ENCODE measurements around the gene SEC63.
"Not testable (repeated sequence)": the region's sequence is repeated elsewhere in the genome, so short reads cannot be mapped to it uniquely, and the experiment has no call there.

Gene SEC63

DNA sequence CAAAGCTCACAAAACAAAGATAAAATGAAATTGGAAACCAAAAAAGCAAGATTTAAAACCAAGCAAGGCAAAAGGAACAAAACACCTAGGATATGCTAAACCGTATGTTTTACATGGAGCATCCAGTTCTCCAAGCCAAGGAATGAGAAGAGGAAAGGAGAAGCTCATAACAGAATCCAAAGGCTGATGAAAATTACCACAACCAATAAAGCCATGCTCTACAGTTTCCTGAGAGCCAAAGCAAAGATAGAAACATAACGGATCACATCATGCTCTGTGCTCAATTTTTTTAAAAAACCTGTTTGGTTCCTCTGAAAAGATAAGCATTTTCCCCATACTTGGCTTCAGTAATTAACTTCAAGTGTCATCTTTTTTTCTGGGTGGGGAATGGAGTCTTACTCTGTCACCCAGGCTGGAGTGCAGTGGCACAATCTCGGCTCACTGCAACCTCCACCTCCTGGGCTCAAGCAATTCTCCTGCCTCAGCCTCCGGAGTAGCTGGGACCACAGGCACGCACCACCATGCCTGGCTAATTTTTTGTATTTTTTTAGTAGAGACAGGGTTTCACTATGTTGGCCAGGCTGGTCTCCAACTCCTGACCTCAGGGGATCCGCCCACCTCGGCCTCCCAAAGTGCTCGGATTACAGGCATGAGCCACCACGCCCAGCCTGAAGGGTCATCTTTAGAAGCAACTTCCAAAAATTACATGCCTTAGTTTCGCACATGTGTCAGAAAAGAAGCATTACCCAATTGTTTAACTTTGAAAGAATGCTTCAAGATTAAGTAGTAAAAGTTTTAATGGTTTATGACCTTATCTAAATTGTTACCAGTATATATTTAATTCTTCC is 31.1 kb downstream of the SEC63 start:
- peak; percentile 7 for DNase-seq

DNA sequence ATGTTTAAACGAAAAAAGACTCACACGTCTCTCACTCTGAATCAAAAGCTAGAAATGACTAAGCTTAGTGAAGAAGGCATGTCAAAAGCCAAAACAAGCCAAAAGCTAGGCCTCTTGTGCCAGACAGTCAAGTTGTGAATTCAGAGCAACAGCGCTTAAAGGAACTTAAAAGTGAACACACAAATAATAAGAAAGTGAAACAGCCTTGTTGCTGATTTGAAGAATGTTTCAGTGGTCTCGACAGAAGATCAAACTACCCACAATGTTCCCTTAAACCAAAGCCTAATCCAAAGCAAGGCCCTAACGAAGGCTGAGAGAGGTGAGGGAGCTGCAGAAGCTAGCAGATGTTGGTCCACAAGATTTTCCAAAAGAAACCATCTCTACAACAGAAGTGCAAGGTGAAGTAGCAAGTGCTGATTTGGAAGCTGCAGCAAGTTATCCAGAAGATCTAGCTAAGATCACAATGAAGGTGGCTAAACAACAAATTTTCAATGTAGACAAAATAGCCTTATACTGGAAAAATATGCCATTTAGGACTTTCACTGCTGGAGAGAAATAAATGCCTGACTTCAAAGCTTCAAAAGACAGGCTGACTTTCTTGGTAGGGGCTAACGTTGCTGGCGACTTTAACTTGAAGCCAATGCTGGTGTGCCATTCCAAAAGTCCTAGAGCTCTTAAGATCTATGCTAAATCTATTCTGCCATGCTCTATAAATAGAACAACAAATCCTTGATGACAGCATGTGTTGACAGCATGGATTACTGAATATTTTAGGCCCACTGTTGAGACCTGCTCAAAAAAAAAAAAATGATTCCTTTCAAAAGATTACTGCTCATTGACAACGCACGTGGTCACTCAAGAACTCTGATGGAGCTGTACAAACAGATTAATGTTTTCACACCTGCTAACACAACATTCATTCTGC is 40.3 kb downstream of the SEC63 start:
- DNase-seq, result no peak

DNA sequence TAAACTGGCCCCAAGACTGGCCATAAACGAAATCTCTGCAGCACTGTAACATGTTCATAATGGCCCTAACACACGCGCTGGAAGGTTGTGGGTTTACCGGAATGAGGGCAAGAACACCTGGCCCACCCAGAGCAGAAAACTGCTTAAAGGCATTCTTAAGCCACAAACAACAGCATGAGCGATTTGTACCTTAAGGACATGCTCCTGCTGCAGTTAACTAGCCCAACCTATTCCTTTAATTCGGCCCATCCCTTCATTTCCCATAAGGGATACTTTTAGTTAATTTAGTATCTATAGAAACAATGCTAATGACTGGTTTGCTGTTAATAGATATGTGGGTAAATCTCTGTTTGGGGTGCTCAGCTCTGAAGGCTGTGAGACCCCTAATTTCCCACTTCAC is 41.0 kb downstream of the SEC63 start:
- not testable (repeated sequence) for DNase-seq

DNA sequence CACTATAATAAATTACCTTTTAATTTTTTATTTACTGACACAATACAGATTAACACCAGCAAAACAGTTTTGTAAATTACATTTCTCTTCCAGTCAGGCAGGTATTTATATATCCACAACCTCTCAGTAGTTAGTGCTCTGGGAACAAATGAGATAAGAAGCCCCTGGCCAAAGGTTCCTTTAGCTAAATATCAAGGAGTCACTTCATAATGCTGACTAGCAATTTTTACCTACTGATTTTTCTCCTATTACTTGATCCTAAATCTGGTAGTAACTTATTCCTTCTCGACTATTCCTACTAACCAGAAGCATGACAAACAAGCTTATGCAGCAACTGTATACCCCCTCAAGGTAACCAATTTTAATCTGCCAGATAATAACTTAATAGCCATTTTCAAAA is 46.3 kb downstream of the SEC63 start:
- no peak for DNase-seq

DNA sequence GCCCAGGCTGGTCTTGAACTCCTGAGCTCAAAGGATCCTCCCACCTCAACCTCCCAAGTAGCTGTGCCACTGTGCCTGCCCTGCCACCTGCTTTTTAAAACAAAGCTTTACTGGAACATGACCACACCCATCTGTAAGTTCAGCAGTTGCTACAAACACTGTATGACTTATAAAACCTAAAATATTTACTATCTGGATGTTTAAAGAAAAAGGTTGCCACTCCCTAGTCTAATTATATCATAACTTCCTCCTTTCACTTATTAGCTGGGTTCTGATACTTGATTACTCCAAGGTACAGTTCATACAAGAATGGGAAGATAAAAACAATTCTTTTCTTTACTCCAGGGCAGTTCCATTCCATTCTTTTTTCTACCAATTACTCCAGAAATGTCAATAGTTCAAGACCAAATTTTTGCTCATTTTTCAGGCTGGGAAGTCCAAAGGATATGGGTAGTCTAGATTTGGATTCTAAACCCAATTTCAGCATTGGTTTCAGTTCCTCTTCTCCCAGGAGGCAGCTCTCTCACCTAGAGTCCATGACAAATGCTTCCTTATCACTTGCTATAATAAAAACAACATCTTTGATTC is 63.1 kb downstream of the SEC63 start:
- DNase-seq, result no peak

DNA sequence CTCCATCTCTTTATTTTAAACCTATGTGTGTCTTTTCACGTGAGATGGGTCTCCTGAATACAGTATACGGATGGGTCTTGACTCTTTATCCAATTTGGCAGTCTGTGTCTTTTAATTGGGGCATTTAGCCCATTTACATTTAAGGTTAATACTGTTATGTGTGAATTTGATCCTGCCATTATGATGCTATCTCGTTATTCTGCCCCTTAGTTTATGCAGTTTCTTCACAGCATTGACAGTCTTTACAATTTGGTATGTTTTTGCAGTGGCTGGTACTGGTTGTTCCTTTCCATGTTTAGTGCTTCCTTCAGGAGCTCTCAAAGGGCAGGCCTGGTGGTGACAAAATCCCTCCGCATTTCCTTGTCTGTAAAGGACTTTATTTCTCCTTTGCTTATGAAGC is 67.6 kb downstream of the SEC63 start:
- not testable (repeated sequence) for DNase-seq

DNA sequence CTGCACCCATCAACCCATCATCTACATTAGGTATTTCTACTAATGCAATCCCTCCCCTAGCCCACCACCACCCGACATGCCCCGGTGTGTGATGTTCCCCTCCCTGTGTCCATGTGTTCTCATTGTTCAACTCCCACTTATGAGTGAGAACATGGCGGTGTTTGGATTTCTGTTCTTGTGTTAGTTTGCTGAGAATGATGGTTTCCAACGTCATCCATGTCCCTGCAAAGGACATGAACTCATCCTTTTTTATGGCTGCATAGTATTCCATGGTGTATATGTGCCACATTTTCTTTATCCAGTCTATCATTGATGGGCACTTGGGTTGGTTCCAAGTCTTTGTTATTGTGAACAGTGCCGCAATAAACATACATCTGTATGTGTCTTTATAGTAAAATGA is 72.1 kb downstream of the SEC63 start:
- DNase-seq, result not testable (repeated sequence)

DNA sequence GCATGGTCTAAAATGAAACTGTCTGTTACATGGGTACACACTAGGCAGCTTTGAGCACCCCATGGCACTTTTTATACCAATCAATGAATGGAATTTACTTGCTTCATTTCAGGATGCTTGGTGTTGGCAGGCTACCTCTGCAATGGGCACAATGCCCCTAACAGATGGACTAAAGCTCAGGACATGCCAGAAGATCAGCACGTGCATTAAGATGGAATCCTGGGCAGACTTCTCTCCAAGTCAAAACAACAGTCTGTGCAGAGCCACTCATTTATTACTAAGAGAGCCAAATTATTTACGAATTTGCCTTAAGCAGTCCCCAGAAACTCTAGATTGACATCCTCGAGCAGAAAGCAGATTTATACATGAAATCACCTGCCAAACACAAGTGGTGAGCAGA is 78.1 kb downstream of the SEC63 start:
- no peak for DNase-seq

DNA sequence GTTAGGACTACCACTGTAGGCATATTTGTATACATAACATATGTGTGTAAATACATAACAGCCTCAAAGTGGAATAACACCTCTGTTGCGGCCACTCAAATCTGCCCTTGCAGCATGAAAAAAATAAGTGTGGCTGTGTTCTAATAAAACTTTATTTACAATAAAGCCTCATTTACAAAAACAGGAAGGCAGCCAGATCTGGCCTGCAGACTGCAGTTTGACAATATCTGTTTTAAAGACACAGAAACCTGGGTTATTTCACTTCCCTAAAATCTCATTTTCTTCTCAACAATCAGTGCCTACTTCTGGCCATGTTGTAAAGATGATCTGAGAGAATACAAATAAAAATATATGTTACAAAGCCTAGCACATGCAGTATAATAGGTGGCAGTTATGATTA is 80.0 kb downstream of the SEC63 start:
- no peak for DNase-seq

DNA sequence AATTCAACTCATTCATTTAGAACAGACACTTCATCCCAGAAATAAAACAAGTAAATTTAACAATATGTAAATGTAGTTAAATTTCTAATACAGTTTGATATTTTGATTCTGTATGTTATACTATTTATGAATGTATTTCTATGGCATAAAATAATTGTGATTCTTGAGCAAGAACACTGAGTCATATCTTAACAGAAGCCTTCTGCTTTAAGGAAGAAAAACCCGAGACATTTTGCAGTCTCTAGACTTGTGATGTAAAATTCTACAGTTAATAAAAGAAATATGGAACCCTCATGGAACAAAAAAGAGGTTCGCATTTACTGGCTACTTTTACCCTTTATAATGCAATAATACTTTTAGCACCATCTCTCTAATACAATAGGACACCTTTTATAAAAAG is 86.0 kb downstream of the SEC63 start:
- no peak for DNase-seq

DNA sequence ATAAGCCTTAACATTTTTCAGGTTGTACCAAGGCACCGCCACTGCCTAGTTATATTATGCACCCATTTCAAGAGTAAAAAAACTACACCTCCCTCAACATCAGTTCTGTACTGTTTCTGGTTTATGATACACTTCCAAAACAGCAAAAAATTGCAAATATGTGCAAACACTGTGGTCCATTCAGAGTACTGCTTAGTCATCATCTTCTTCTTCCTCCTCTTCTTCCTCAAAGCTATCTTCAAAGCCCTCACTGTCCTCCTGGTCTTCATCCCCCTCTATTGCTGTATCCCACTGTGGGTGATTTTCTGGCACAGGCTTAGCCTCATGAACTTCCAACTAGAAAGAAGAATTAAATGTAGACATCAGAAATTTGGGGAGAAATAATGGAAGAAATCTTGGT is 86.5 kb downstream of the SEC63 start:
- DNase-seq, result not testable (repeated sequence)

DNA sequence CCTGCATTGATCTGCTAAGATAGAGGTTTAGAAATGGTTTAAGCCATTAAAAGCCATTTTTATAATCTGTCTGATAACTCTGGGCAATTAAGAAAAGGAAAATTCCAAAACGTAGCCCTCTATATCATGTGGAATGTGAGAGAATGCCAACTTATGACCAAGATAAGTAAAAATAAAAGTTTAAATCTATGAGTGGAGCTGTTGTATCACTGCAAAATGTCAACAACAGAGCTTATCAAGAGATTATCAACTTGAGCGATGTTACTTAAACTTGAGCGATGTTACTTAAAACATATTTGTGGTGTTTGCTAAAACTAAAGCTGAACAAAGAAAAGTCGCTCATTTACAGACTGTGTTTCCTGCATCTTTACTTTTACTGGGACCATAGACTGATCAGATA is 87.0 kb downstream of the SEC63 start:
- no peak for DNase-seq

DNA sequence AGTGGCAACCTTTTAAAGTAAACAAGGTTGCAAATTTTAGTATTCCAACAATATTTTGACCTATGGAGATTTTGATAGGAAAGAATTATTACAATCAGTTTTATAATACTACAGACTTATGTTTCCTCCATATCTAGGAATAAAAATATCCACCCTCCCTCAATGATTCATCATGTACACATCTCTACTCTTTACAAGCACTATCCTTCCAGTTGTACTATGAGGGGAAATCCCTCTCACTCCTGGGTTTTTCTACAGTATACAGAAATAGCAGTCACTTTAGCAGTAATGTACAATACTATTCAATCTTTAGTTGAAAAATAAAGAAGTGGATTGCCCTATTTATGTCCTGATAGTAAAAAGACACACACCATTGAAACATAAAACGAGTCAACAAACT is 87.6 kb downstream of the SEC63 start:
- peak; percentile 65 for DNase-seq

DNA sequence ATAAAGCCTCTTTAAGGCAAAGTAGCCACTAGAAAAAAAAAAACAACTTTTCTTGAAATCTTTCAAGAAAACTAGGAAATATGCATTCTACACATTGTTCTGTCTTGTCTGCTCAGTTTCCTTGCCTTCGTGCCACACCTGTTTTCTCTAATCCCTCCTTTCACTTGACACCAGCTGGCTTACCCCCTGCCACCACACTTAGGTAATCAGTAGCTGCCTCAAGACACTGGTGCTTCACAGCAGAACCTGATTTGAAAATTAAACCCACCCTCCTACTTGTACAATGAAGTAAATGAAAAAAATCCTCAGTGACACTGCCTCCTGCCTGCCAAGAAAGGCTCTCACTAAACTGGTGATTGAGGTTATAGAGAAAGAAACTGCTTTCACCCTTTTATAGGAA is 88.1 kb downstream of the SEC63 start:
- no peak for DNase-seq

DNA sequence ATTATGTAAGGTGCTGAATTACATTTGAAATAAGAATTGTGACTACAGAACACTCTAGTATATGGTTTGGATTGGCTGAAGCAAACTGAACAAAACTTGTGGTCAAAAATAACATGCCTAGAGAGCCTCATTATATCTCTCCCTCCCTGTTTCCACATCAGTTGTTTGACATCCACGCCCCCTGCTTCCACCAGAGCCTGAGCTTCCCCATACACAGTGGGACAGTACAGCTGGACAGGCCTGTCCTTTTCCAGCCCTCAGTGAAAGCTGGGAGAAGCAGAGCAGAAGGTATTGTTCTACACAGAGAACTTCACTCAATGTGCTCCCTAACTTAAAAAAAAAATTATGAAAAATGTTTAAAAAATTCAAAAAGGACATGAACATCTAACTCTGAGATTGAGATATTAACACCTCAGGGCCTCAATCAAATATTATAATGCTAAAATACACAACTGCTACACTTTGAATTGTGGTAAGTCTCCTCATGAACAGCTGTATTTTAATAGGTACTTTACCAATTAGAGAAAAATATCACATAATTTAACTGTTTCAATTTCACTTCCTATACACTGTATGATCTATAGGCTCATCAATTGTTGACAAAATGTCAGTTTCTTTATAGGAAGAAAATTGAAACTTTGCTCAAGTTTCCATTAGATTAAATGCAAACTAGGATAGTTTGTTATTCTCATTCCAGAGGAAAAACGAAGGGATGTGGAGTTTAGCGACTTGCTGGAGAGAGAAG is 89.0 kb downstream of the SEC63 start:
- DNase-seq, result no peak

DNA sequence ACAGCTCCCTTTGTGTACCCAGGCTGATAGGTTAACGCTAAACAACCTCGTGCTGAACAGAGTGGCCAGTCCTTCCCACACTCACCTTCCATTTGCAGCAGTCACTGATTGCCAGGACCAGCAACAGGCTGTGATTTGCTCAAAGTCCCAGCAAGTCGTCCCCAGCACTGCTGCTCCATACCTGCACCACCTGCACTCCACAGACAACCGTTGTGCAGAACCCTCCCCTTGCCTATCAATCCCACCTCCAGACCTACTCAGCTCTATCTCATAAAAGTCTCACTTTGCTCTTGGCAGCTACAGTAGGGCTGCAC is 90.7 kb downstream of the SEC63 start:
- no peak for DNase-seq

DNA sequence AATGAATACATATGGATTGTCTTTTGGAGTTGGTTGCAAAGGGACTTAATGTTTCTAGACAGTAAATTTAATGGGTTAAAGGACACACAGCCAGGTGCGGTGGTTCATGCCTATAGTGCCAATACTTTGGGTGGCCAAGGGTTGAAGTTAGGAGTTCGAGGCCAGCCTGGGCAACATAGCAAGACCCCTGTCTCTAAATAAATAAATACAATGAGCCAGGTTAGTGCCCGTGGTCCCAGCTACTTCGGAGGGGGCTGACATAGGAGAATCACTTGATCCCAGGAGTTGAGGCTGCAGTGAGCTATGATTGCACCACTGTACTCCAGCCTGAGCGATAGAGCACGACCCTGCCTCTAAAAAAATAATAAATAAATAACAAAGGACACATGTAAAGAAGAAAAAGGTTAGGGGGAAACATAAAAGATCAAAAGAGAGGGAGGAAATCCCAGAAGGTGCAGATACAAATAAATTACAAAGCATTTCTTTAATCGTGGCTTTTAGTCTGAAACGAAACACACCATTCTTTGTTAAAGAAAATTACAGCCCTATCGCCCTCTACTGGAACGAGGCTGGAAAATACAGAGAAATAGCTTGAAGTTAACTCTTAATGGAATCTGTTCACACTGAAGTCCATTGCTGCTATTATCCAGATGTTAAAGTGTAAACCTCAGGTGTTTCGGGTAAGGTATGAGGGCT is 91.3 kb downstream of the SEC63 start:
- no peak for DNase-seq

DNA sequence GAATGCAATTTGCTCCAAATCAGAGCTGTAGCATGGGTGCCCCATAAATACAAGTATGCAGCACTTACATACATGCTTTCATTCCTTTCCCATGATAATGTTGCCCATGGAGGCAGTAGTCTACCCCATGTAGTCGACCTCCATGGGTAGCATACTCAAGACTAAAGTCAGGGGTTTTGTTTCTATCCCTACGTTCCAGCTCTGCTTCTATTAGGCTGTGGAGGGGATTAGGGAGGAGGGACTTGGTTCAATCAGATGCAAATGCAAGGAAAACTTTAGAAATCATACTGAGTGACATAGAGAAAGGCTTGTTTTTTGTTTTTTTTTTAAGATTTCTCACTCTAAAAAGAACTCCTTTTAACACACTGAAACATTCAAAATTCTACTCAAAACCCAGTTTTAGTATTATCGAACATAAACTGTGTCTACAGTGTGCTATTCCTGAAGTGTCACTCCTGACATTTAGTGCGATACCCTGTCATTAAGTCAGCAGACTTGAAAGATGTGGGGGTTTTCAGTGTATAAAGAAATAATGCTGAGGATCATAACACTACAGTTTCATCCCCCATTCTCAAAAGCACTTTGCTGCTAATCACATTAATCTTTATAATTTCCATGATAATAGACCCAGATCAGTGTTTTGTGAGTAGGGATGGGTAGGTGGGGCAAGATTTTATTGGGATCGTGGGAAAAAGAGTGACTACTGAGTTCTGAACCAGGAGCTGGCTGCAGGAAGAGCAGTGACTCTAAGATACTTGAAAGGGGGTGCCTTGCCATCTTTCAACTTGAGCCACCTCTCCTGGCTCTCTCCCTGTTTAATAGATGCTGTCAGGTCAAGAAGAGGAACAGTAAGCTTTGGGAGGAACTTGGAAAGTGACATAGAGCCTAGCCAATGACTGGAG is 93.5 kb downstream of the SEC63 start:
- DNase-seq, result no peak

DNA sequence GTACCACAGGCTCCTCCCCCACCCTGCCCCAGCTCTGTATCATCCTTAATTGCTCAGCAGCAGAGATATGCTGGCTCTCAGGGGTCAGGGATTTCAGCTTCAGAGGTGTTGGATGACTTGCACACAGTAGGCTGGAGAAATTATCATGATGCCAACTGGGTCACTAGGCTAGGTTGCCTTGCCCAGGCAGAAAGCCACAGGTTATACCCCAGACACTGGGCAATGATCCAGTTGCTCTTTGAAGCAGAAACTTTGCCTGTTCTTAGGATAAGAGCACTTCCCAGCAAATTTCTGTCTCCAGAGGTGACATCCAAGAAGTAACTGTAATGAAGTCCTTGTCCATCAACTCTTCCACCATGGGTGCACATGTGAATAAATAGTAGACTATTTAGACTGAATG is 95.6 kb downstream of the SEC63 start:
- no peak for DNase-seq

DNA sequence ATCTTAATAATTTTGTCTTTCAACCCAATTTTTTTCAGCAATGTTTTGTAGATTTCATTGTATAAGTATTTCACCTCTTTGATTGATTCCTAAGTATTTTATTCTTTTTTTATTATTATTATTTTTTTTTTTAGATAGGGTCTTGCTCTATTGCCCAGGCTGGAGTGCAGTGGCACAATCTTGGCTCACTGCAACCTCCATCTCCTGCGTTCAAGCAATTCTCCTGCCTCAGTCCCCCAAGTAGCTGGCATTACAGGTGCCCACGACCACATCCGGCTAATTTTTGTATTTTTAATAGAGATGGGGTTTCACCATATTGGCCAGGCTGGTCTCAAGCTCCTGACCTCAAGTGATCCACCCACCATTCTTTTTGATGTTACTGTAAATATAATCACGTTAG is 97.0 kb downstream of the SEC63 start:
- DNase-seq, result not testable (repeated sequence)

DNA sequence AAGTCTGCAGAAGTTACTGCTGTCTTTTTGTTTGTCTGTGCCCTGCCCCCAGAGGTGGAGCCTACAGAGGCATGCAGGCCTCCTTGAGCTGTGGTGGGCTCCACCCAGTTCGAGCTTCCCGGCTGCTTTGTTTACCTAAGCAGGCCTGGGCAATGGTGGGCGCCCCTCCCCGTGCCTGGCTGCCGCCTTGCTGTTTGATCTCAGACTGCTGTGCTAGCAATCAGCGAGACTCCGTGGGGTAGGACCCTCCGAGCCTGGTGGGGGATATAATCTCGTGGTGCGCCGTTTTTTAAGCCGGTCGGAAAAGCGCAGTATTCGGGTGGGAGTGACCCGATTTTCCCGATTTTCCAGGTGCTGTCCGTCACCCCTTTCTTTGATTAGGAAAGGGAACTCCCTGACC is 97.9 kb downstream of the SEC63 start:
- not testable (repeated sequence) for DNase-seq

All from NCI-H226 (cell line).